ENCODE results near the gene FIZ1. TPM values are rescaled to one million over a fixed set of nuclear protein-coding genes. Genes with fewer than 3 reads are reported as not detected.
A peak's percentile ranks its signal among the peaks of the same experiment; 100 is the strongest.

Gene FIZ1
- total and polyA plus RNA-seq, 11 donors: 10.0 to 16.7 (median 12.9) TPM

DNA sequence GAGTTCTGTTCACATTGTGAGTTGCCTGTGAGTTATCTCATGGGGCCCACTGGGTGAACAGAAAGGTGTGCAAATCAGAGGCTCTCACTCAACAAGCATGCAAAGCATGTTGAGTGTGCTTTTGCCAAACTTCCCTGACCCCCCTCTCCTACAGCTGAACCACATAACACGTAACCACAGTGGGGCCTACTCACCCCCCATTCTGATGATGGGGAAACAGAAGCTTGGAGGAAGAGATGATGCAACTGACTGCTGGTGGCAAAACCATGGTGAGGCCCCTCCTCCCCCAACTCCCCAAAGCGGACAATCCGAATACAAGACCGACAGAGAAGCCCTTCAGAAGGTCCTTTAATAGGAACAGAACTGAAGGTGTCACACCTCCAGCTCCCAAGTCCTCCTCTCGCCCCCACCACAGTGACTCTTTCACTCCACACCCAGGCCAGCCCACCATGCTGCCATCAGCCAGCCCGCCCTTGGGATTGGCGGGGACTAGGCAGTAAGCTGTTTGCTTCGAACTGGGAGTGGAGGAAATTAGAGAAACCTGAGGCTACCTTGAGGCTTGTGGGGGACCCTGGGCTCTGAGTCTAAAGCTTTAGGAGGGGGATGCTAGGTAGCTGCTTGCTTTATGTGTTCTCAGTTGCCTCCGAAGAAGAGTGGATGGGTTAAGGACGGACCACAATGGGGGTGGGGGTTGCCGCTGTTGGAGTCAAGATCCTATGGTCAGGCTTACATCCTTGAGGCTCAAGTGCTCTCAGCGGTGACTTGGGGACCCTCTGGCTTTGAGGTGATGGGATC lies 21.3 kb upstream of the FIZ1 start:
- DNase-seq: peak in 1 of 5 donors; percentile 37
- peaks cover 0 to 48% (median 11%) of the 10 kb centered on the region in 12 donors for H3K4me1 ChIP-seq
- ATAC-seq: no peak
- intact Hi-C loops (cut with DNase I): loop anchor here in 1 of 10 donors (5.0 kb wide), 1 partner anchor 103 kb away; no protein-coding TSS in a partner anchor
- H3K4me3 ChIP-seq: no peak overlapping the region
- H3K9me3 ChIP-seq: no peaks in the 10 kb centered on the region
- WGBS, 4 donors: 87 to 92% (median 91%) methylated on average over 12 of the region's 12 CpGs
- H3K27ac ChIP-seq: no peak overlapping the region
- TF ChIP-seq POLR2A (IDR thresholded peaks at IDR 0.05): no peak
- TF ChIP-seq, protein P1, sequence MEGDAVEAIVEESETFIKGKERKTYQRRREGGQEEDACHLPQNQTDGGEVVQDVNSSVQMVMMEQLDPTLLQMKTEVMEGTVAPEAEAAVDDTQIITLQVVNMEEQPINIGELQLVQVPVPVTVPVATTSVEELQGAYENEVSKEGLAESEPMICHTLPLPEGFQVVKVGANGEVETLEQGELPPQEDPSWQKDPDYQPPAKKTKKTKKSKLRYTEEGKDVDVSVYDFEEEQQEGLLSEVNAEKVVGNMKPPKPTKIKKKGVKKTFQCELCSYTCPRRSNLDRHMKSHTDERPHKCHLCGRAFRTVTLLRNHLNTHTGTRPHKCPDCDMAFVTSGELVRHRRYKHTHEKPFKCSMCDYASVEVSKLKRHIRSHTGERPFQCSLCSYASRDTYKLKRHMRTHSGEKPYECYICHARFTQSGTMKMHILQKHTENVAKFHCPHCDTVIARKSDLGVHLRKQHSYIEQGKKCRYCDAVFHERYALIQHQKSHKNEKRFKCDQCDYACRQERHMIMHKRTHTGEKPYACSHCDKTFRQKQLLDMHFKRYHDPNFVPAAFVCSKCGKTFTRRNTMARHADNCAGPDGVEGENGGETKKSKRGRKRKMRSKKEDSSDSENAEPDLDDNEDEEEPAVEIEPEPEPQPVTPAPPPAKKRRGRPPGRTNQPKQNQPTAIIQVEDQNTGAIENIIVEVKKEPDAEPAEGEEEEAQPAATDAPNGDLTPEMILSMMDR (IDR thresholded peaks at IDR 0.05): no peak
- no peaks in the 10 kb centered on the region for H3K27me3 ChIP-seq
- H3K36me3 ChIP-seq: peaks cover 0 to 43% (median 28%) of the 10 kb centered on the region in 9 donors

DNA sequence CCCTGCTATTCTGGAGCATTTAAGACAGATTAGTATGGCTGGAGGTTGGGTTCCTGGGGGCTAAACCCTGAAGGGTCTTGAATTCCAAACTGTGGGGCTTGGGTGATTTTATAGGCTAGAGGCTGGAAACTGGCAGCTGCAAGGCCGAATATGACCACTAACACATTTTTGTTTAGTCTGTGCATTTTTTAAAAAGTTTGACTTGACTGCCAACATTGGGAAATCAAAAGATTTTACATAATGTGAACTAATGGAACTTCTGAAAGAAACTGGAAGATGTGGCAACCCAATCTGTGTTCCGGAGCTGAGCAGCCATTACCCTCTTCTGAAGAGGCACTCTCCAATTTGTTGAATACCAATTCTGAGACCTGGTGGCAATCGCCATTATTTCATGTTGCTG lies 20.0 kb upstream of the FIZ1 start:
- Histone ChIP-seq H3K27ac (peak overlapping the region in 1 of 12 donors; percentile 58), H3K4me3 (no peak overlapping the region), H3K9me3 (no peaks in the 10 kb centered on the region), H3K27me3 (no peaks in the 10 kb centered on the region), H3K4me1 (peaks cover 0 to 37% (median 9%) of the 10 kb centered on the region in 12 donors), H3K36me3 (peaks cover 0 to 52% (median 33%) of the 10 kb centered on the region in 9 donors)
- intact Hi-C loops (cut with DNase I): no loop called here
- TF ChIP-seq POLR2A (IDR thresholded peaks at IDR 0.05): no peak
- TF ChIP-seq, protein P1 (IDR thresholded peaks at IDR 0.05): no peak
- WGBS, 4 donors: 84 to 93% (median 88%) methylated on average over 3 of the region's 3 CpGs
- DNase-seq: no peak
- ATAC-seq: no peak

DNA sequence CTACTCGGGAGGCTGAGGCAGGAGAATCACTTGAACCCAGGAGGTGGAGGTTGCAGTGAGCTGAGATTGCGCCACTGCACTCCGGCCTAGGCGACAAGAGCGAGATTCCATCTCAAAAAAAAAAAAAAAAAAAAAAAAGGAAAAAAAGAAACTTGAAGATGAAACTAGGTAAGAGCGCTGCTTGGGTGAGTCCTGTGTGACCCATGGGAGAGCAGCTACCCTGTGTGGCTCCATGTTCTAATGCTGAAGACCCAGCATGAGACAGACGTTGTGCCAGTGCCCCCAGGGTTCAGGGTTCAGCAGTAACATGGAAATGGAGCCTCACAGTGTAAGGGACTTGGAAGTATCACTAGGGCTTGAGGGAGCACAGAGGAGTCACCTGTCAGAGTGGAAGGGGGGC lies 19.1 kb upstream of the FIZ1 start:
- Histone ChIP-seq H3K9me3 (no peaks in the 10 kb centered on the region), H3K4me3 (no peak overlapping the region), H3K27ac (no peak overlapping the region), H3K36me3 (peaks cover 0 to 61% (median 36%) of the 10 kb centered on the region in 9 donors), H3K4me1 (peaks cover 0 to 32% (median 3%) of the 10 kb centered on the region in 12 donors), H3K27me3 (no peaks in the 10 kb centered on the region)
- WGBS, 4 donors: 90 to 93% (median 91%) methylated on average over 7 of the region's 7 CpGs
- no peak for ATAC-seq
- TF ChIP-seq POLR2A (IDR thresholded peaks at IDR 0.05): no peak
- TF ChIP-seq, protein P1 (IDR thresholded peaks at IDR 0.05): no peak
- intact Hi-C loops (cut with DNase I): no loop called here
- peak in 1 of 5 donors; percentile 9 for DNase-seq

DNA sequence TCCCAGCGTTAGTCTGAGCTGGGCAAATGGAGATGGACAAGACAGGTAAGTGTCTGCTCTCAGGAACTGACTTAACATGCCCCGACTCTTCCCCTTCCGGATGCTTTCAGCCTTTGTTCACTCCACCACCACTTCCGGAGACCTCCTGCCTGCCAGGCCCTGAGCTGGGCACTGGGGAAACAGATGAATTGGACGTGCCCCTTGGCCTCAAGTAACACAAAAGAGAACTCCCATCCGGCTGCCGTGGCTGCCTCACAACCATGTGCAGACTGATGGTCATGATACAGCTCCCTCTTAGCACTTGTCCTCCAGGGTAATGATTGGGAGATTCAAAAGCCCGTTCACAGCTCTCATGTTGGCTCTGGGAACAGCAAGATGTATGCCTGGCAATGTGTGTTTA lies 18.1 kb upstream of the FIZ1 start:
- Histone ChIP-seq H3K9me3 (no peaks in the 10 kb centered on the region), H3K27me3 (no peaks in the 10 kb centered on the region), H3K4me1 (peaks cover 0 to 28% (median 4%) of the 10 kb centered on the region in 12 donors), H3K27ac (no peak overlapping the region), H3K4me3 (no peak overlapping the region), H3K36me3 (peaks cover 0 to 62% (median 36%) of the 10 kb centered on the region in 9 donors)
- intact Hi-C loops (cut with DNase I): no loop called here
- TF ChIP-seq POLR2A (IDR thresholded peaks at IDR 0.05): no peak
- TF ChIP-seq, protein P1 (IDR thresholded peaks at IDR 0.05): no peak
- no peak for ATAC-seq
- WGBS, 4 donors: 86 to 93% (median 87%) methylated on average over 8 of the region's 8 CpGs
- DNase-seq: peak in 1 of 5 donors; percentile 41

All from heart left ventricle (tissue), 16 donors.